Transverse colon (tissue), 4 donors: ENCODE results near the gene ARHGAP31. TPM values are rescaled to one million over a fixed set of nuclear protein-coding genes. Genes with fewer than 3 reads are reported as not detected.
"Not testable (repeated sequence)": the region's sequence is repeated elsewhere in the genome, so short reads cannot be mapped to it uniquely, and the experiment has no call there.

Experiments
- DNase-seq: peaks from one replicate; pipeline ENCODE4 v3.0.0-alpha.2; 2019
- H3K27ac ChIP-seq, 4 donors: fragments of 200-600 bp; sonication (generic); 2 replicates each; pipeline ENCODE4 v1.5.1; 2016 to 2018; ENCODE audit warnings: inconsistent platforms in 4 of 4
- H3K27me3 ChIP-seq: fragments of 200-600 bp; sonication (generic); 2 replicates; pipeline ENCODE4 v1.5.1; 2017; ENCODE audit warnings: inconsistent platforms
- H3K36me3 ChIP-seq, 4 donors: fragments of 200-600 bp; sonication (generic); 2 replicates each; pipeline ENCODE4 v1.5.1; 2017 to 2019; ENCODE audit warnings: inconsistent platforms in 4 of 4
- H3K4me1 ChIP-seq, 4 donors: fragments of 200-600 bp; sonication (generic); 2 replicates each; pipeline ENCODE4 v1.5.1; 2017 to 2020; ENCODE audit warnings: inconsistent platforms in 4 of 4
- H3K4me3 ChIP-seq, 4 donors: fragments of 200-600 bp; sonication (generic); 1 replicate in 1 of 4; 2 replicates in 3 of 4; pipeline versions ENCODE4 v1.5.1 to v1.6.1; 2017 to 2019; ENCODE audit warnings: inconsistent platforms in 4 of 4
- H3K9me3 ChIP-seq, 2 donors: fragments of 200-600 bp; sonication (generic); 2 replicates each; pipeline ENCODE4 v1.5.1; 2017 to 2019; ENCODE audit warnings: inconsistent platforms in 2 of 2
- EP300 ChIP-seq: sonication (generic); formaldehyde crosslinking; IDR thresholded peaks from one replicate; pipeline ENCODE4 v1.6.1; 2017; ENCODE audit warnings: antibody characterized with exemption, low read depth
- POLR2A ChIP-seq: fragments of 450-650 bp; IDR thresholded peaks from one replicate; pipeline ENCODE4 v1.6.1; 2016; ENCODE audit warnings: antibody characterized with exemption, mild to moderate bottlenecking, moderate library complexity
- POLR2AphosphoS5 ChIP-seq, 3 donors: sonication (generic); formaldehyde crosslinking; IDR thresholded peaks; one replicate each; pipeline ENCODE4 v1.6.1; 2016; ENCODE audit warnings: antibody characterized with exemption in 3 of 3
- WGBS, 2 donors: methylation state at CpG; one replicate each; pipeline ENCODE4 v1.1.5; 2018; ENCODE audit warnings: low coverage in 1 of 2; 5-methylcytosine and 5-hydroxymethylcytosine counted together
- in situ Hi-C, 4 donors: fragments of 200-750 bp; cut with MboI; loops; one replicate each; pipeline versions ENCODE4 v1.15.0 to v1.15.1; 2017; ENCODE audit warnings: low sequenced_read_pairs in 3 of 4, low pct_ligation_motif_present in 1 of 4, low pct_unique_long_range_greater_than_20kb in 1 of 4
- intact Hi-C: fragments of 100-400 bp; cut with DNase I; formaldehyde crosslinking; loops from one replicate; pipeline ENCODE4 v1.15.1; 2023; ENCODE audit warnings: low total_unique reads
- total RNA-seq, 4 donors: library from RNA; depleted of rRNA; stranded (reverse); fragments of >200 nt; gene quantifications; one replicate each; pipeline ENCODE4 v1.1.0, GENCODE V29; 2016
- TF ChIP-seq, protein P1 (sequence below), 5 experiments: fragments of 200-600 bp in 3 of 5; fragments of 450-650 bp in 2 of 5; sonication (generic) in 3 of 5; IDR thresholded peaks; 1 replicate in 2 of 5; 2 replicates in 3 of 5; pipeline ENCODE4 v1.5.1; 2016 to 2017; ENCODE audit warnings: antibody characterized with exemption in 5 of 5, inconsistent platforms in 3 of 5, mild to moderate bottlenecking in 2 of 5, moderate library complexity in 1 of 5

Gene ARHGAP31
- total RNA-seq, 4 donors from 2014 or later: 6.7 to 68.5 (median 9.6) TPM

DNA sequence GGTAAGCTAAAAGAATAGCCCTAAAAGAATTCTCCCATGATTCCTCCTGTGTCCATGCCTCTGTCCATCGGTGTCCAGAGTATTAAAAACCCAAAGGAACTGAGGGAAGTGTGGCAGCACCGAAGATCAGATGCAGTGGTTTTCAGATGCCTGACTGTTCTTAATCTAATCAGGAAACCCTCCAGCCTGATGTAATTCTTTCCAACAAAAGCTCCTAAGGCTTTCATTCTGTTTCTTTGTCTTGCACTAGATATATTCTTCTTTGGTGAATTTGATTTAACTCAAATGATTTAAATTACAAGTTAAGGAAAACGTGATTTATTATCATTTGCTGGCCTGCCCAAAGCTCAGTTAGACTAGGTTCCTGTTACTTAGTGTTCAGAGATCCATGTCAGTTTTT, 71.2 kb downstream of the ARHGAP31 start:
- 74 to 81% methylated on average over 3 of the region's 3 CpGs for WGBS, 2 donors
- intact Hi-C loops: no loop called here
- no peaks in the 10 kb centered on the region for H3K4me1 ChIP-seq
- no peak for DNase-seq
- H3K9me3 ChIP-seq: no peaks in the 10 kb centered on the region
- H3K4me3 ChIP-seq: no peak overlapping the region
- TF ChIP-seq, protein P1, sequence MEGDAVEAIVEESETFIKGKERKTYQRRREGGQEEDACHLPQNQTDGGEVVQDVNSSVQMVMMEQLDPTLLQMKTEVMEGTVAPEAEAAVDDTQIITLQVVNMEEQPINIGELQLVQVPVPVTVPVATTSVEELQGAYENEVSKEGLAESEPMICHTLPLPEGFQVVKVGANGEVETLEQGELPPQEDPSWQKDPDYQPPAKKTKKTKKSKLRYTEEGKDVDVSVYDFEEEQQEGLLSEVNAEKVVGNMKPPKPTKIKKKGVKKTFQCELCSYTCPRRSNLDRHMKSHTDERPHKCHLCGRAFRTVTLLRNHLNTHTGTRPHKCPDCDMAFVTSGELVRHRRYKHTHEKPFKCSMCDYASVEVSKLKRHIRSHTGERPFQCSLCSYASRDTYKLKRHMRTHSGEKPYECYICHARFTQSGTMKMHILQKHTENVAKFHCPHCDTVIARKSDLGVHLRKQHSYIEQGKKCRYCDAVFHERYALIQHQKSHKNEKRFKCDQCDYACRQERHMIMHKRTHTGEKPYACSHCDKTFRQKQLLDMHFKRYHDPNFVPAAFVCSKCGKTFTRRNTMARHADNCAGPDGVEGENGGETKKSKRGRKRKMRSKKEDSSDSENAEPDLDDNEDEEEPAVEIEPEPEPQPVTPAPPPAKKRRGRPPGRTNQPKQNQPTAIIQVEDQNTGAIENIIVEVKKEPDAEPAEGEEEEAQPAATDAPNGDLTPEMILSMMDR (IDR thresholded peaks at IDR 0.05): no peak
- no peak for TF ChIP-seq POLR2A
- no peak for TF ChIP-seq EP300
- TF ChIP-seq POLR2AphosphoS5 (IDR thresholded peaks at IDR 0.05): no peak
- H3K27ac ChIP-seq: no peak overlapping the region
- no peaks in the 10 kb centered on the region for H3K27me3 ChIP-seq
- H3K36me3 ChIP-seq: peaks cover 0 to 6% (median 0%) of the 10 kb centered on the region in 4 donors
- in situ Hi-C loops: loop anchor here in 1 of 4 donors (25.0 kb wide), 1 partner anchor 478 kb away; no protein-coding TSS in a partner anchor

DNA sequence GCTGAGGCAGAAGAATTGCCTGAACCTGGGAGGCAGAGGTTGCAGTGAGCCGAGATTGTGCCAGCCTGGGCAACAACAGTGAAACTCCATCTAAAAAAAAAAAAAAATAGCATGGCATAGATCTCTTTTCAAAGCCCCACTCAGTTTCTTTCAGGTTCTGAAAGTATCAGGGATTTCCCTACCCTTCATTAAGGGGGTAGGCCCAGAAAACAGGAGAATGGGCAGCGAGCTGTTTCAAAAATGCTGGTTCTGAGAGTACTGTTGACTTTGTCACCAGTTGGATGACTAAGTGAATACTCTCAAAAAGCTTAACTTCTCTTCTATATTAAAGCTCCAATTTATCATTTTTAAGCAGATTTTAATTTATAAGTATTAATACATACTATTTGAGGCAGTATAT, 72.8 kb downstream of the ARHGAP31 start:
- intact Hi-C loops (no loop called here), in situ Hi-C loops (loop anchor here in 1 of 4 donors (25.0 kb wide), 1 partner anchor 480 kb away; no protein-coding TSS in a partner anchor)
- Histone ChIP-seq H3K9me3 (no peaks in the 10 kb centered on the region), H3K36me3 (peaks cover 0 to 6% (median 0%) of the 10 kb centered on the region in 4 donors), H3K4me1 (no peaks in the 10 kb centered on the region), H3K27me3 (no peaks in the 10 kb centered on the region), H3K27ac (no peak overlapping the region), H3K4me3 (no peak overlapping the region)
- no peak for DNase-seq
- TF ChIP-seq POLR2AphosphoS5 (IDR thresholded peaks at IDR 0.05) (no peak), POLR2A (no peak), EP300 (no peak)
- TF ChIP-seq, protein P1 (IDR thresholded peaks at IDR 0.05): no peak
- WGBS, 2 donors: 84 to 92% methylated on average over 2 of the region's 2 CpGs

DNA sequence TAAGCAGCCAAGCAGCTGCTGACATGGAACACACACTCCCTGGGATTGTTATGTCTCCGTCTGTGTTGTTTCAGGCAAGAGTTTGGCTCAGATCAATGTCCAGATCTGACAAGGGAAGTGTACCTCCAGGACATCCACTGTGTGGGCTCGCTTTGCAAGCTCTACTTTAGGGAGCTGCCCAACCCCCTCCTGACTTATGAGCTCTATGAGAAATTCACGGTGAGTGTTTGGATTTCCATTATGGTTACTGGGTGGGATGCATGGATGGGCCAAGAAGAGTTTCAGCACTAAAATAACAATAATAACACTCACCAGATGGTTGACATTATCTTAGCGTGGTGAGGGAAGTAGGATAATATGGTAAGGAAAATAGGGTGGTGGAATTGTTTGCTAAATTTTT, 74.1 kb downstream of the ARHGAP31 start:
- in situ Hi-C loops: loop anchor here in 1 of 4 donors (25.0 kb wide), 1 partner anchor 481 kb away; no protein-coding TSS in a partner anchor
- WGBS, 2 donors: 81% methylated on average over 4 of the region's 4 CpGs; no CpG with 5 or more reads in 1 of the 2 donors
- intact Hi-C loops: no loop called here

DNA sequence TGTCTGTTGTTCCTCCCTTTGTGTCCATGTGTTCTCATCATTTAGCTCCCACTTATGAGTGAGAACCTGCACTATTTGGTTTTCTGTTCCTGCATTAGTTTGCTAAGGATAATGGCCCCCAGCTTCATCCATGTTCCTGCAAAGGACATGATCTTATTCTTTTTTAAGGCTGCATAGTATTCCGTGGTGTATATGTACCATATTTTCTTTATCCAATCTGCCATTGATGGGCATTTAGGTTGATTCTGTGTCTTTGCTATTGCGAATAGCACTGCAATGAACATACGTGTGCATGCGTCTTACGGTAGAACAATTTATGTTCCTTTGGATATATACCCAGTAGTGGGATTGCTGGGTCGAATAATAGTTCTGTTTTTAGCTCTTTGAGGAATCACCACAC, 77.6 kb downstream of the ARHGAP31 start:
- H3K27me3 ChIP-seq, H3K9me3 ChIP-seq, DNase-seq, H3K4me1 ChIP-seq, intact Hi-C loops, H3K36me3 ChIP-seq, H3K4me3 ChIP-seq, H3K27ac ChIP-seq: not testable (repeated sequence)
- WGBS, 2 donors: 97 to 98% methylated on average over 6 of the region's 6 CpGs
- in situ Hi-C loops: loop anchor here in 1 of 4 donors (25.0 kb wide), 1 partner anchor 484 kb away; no protein-coding TSS in a partner anchor

More for the DNA sequence above, 74.1 kb downstream of the ARHGAP31 start:
- no peak for DNase-seq
- H3K4me1 ChIP-seq: no peaks in the 10 kb centered on the region
- TF ChIP-seq, protein P1 (IDR thresholded peaks at IDR 0.05): no peak
- TF ChIP-seq POLR2AphosphoS5 (IDR thresholded peaks at IDR 0.05): no peak
- TF ChIP-seq EP300: no peak
- TF ChIP-seq POLR2A: no peak
- H3K27ac ChIP-seq: no peak overlapping the region
- no peaks in the 10 kb centered on the region for H3K27me3 ChIP-seq
- peaks cover 0 to 6% (median 0%) of the 10 kb centered on the region in 4 donors for H3K36me3 ChIP-seq
- H3K9me3 ChIP-seq: no peaks in the 10 kb centered on the region
- no peak overlapping the region for H3K4me3 ChIP-seq

DNA sequence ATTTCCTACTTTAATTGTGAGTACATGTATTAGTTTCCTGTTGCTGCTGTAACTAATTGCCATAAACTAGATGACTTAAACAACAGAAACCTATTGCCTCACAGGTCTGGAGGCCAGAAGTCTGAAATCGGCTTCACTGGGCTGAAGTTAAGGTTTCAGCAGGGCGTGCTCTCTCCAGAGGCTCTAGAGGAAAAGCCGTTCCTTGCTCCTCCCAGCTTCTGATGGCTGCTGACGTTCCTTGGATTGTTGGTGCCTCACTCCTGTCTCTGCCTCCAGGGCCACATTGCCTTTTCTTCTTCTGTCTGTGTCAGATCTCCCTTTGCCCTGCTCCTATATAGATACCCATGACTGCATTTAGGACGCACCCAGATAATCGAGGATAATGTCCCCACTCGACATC, 80.9 kb downstream of the ARHGAP31 start:
- Histone ChIP-seq H3K27ac (no peak overlapping the region), H3K27me3 (no peaks in the 10 kb centered on the region), H3K36me3 (no peaks in the 10 kb centered on the region), H3K9me3 (no peaks in the 10 kb centered on the region), H3K4me1 (no peaks in the 10 kb centered on the region), H3K4me3 (no peak overlapping the region)
- in situ Hi-C loops: loop anchor here in 1 of 4 donors (25.0 kb wide), 1 partner anchor 488 kb away; no protein-coding TSS in a partner anchor
- intact Hi-C loops: no loop called here
- DNase-seq: no peak
- no peak for TF ChIP-seq POLR2AphosphoS5 (IDR thresholded peaks at IDR 0.05)
- no peak for TF ChIP-seq POLR2A
- TF ChIP-seq EP300: no peak
- TF ChIP-seq, protein P1 (IDR thresholded peaks at IDR 0.05): no peak
- WGBS, 2 donors: 88 to 92% methylated on average over 6 to 7 of the region's 7 CpGs
